Ascending aorta (tissue), 2 donors: ENCODE measurements around the gene KRT1. TPM values are rescaled to one million over a fixed set of nuclear protein-coding genes. Genes with fewer than 3 reads are reported as not detected.

Experiments
- DNase-seq, 2 donors: peaks; one replicate each; pipeline ENCODE4 v3.0.0-alpha.2; 2019; ENCODE audit warnings: low spot score in 2 of 2
- H3K27ac ChIP-seq, 2 donors: fragments of 200-600 bp; sonication (generic); one replicate each; pipeline ENCODE4 v1.5.1; 2016 to 2017; ENCODE audit warnings: mild to moderate bottlenecking in 1 of 2
- H3K27me3 ChIP-seq: fragments of 200-600 bp; sonication (generic); one replicate; pipeline ENCODE4 v1.5.1; 2017
- H3K36me3 ChIP-seq, 2 donors: fragments of 200-600 bp; sonication (generic); one replicate each; pipeline ENCODE4 v1.5.1; 2016
- H3K4me1 ChIP-seq, 2 donors: fragments of 200-600 bp; sonication (generic); one replicate each; pipeline ENCODE4 v1.5.1; 2016 to 2017; ENCODE audit warnings: mild to moderate bottlenecking in 1 of 2
- H3K4me3 ChIP-seq, 2 donors: fragments of 200-600 bp; sonication (generic); one replicate each; pipeline ENCODE4 v1.5.1; 2016 to 2017; ENCODE audit warnings: mild to moderate bottlenecking in 1 of 2
- H3K9me3 ChIP-seq, 2 donors: fragments of 200-600 bp; sonication (generic); one replicate each; pipeline ENCODE4 v1.5.1; 2016
- intact Hi-C: fragments of 100-400 bp; cut with DNase I; formaldehyde crosslinking; loops from one replicate; pipeline ENCODE4 v1.15.1; 2023
- total RNA-seq: library from RNA; depleted of rRNA; stranded (reverse); fragments of >200 nt; gene quantifications from one replicate; pipeline ENCODE4 v1.1.0, GENCODE V29; 2016
- TF ChIP-seq, protein P1 (sequence below), 3 experiments: fragments of 200-600 bp in 2 of 3; fragments of 450-650 bp in 1 of 3; sonication (generic) in 2 of 3; IDR thresholded peaks; one replicate each; pipeline ENCODE4 v1.5.1; 2016 to 2019; ENCODE audit warnings: antibody characterized with exemption in 3 of 3, mild to moderate bottlenecking in 1 of 3, moderate library complexity in 1 of 3

Gene KRT1
- total RNA-seq, 1 donor from 2014 or later = not detected

DNA sequence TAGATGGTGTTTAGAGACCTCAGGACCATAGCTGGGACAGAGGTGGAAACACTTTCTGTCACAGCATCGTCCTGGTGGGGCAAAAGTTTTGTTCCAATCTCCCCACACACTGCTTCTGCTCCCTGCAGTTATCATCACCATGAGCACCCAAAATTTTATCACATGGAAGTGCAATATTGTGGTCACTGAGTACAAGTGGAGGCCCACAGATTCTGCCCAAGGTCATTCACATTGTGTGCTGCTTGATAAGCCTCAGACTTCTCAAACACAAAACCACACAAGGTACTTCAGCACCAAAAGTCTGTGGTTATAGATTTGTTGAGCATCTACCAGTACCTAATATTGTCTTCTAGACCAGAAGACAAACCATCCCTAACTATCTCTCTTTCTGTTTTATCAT is 23.7 kb upstream of the KRT1 start:
- no peaks in the 10 kb centered on the region for H3K9me3 ChIP-seq
- H3K27ac ChIP-seq = no peak overlapping the region

DNA sequence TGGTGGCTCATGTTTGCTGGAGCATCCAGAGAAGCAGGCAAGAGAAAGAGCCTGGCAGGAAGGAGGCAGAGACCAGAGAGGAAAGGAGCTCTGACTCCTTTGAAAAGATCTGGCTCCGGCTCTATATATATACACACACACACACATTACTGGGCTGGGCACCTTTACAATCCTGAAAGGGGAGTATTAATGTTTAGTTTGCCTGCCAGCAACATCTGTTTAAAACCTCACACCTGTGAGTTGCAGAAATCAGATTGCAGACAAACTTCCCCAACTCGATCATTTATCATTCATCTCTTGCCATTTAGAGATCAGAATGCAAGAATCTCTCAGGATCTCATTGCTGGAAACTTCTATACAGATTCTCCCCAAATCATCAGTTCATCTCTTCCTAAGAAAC is 23.2 kb upstream of the KRT1 start, which contains the start of gene KRT77:
TSS of gene KRT77 (minus strand) at position 101 of the 400 bp plus-strand sequence. CDS start at position 11, 90 bp downstream.
- TF ChIP-seq, protein P1, sequence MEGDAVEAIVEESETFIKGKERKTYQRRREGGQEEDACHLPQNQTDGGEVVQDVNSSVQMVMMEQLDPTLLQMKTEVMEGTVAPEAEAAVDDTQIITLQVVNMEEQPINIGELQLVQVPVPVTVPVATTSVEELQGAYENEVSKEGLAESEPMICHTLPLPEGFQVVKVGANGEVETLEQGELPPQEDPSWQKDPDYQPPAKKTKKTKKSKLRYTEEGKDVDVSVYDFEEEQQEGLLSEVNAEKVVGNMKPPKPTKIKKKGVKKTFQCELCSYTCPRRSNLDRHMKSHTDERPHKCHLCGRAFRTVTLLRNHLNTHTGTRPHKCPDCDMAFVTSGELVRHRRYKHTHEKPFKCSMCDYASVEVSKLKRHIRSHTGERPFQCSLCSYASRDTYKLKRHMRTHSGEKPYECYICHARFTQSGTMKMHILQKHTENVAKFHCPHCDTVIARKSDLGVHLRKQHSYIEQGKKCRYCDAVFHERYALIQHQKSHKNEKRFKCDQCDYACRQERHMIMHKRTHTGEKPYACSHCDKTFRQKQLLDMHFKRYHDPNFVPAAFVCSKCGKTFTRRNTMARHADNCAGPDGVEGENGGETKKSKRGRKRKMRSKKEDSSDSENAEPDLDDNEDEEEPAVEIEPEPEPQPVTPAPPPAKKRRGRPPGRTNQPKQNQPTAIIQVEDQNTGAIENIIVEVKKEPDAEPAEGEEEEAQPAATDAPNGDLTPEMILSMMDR (IDR thresholded peaks at IDR 0.05) = no peak
- no peaks in the 10 kb centered on the region for H3K27me3 ChIP-seq
- H3K9me3 ChIP-seq = no peaks in the 10 kb centered on the region

More for the DNA sequence above, 23.7 kb upstream of the KRT1 start:
- intact Hi-C loops = no loop called here
- H3K4me3 ChIP-seq = no peak overlapping the region
- no peaks in the 10 kb centered on the region for H3K27me3 ChIP-seq
- no peaks in the 10 kb centered on the region for H3K36me3 ChIP-seq
- TF ChIP-seq, protein P1 (IDR thresholded peaks at IDR 0.05) = no peak
- no peaks in the 10 kb centered on the region for H3K4me1 ChIP-seq
- DNase-seq = no peak

DNA sequence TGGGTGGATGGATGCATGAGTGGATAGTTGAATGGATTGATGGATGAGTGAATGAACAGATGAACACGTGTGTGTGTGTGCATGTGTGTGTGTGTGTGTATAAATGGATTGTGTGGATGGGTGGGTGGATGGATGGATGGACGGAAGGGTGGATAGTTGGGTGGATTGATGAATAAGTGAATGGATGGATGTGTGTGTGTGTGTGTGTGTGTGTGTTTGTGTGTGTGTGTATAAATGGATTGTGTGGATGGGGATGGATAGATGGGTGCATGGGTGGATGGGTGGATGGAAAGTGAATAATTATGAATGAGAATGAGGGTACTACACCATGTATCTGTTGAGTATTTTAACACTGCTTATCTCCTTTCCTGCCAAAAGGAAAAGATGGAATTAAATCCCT is 22.1 kb upstream of the KRT1 start:
- Histone ChIP-seq H3K27ac (no peak overlapping the region), H3K36me3 (no peaks in the 10 kb centered on the region), H3K4me3 (no peak overlapping the region), H3K4me1 (no peaks in the 10 kb centered on the region), H3K9me3 (no peaks in the 10 kb centered on the region), H3K27me3 (no peaks in the 10 kb centered on the region)
- TF ChIP-seq, protein P1 (IDR thresholded peaks at IDR 0.05) = no peak
- no peak for DNase-seq
- intact Hi-C loops = no loop called here

More for the DNA sequence above, 23.2 kb upstream of the KRT1 start, which contains the start of gene KRT77:
- no peak for DNase-seq
- no peak within 1 kb of the TSS for H3K4me3 ChIP-seq
- no peak within 1 kb of the TSS for H3K27ac ChIP-seq
- H3K36me3 ChIP-seq = no peaks in the 10 kb centered on the region
- no peaks in the 10 kb centered on the region for H3K4me1 ChIP-seq
- intact Hi-C loops = no loop called here

DNA sequence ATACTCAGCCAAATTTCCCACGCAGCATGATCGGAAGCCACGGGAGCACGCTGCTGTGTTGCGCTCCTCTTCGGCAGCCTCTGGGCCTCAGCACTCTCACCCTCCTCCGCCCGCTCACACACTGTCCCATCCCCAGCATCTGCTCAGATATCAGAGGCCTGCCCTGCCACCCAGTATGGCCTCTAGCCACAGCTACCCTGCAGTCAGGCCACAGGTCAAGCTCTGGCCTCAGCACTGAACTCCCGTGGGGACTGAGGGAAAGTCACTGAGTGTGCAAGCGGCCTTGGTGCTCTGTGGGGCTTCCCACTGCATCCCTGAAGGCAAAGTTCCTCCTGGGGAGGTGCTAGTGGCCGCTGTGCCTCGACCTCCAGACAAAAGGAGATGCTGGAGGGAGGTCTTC is 21.1 kb upstream of the KRT1 start:
- H3K27ac ChIP-seq = no peak overlapping the region
- TF ChIP-seq, protein P1 (IDR thresholded peaks at IDR 0.05) = no peak
- no peaks in the 10 kb centered on the region for H3K36me3 ChIP-seq
- H3K4me3 ChIP-seq = no peak overlapping the region
- DNase-seq = no peak
- H3K9me3 ChIP-seq = no peaks in the 10 kb centered on the region
- H3K4me1 ChIP-seq = no peaks in the 10 kb centered on the region
- intact Hi-C loops = no loop called here
- no peaks in the 10 kb centered on the region for H3K27me3 ChIP-seq

DNA sequence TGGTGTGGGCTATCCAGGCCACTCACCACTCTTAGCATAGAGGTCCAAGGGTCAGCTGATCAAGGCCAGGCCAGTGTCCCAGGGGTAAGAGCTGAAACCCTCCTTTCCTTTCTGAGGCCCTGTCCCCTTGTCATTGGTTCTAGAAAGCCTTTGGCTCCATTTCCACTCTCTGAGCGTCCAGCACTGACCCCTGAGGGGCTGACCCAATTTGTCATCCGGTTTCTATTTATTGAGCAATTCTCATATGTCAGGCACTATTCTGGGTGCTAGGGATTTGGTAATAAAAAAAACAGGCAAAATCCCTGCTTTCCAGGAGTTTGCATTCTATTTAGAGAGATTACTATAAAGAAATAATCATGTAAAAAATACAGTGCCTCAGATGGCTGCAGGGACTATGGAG is 19.8 kb upstream of the KRT1 start:
- intact Hi-C loops = no loop called here
- no peaks in the 10 kb centered on the region for H3K27me3 ChIP-seq
- DNase-seq = no peak
- H3K27ac ChIP-seq = no peak overlapping the region
- no peaks in the 10 kb centered on the region for H3K4me1 ChIP-seq
- no peaks in the 10 kb centered on the region for H3K36me3 ChIP-seq
- no peak overlapping the region for H3K4me3 ChIP-seq
- H3K9me3 ChIP-seq = no peaks in the 10 kb centered on the region
- TF ChIP-seq, protein P1 (IDR thresholded peaks at IDR 0.05) = no peak

DNA sequence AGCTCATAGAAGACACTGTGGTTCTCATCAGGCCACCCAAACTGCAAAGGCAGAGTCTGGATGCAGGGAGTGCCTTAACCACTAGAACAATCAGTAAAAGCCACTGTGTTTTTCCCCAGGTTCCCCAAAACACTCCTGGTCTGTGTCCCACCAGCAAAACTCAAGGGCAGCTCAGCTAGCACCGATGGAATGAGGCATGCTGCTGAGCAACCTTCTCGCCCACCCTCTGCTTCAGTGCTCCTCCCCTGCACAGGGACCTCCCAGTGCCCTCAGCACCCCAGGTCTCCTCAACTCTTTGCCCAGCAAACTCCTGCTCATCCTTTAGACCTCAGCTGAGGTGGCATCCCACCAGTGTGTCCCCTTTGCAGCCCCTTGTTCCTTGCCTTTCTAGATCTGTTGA is 19.2 kb upstream of the KRT1 start:
- Histone ChIP-seq H3K27me3 (no peaks in the 10 kb centered on the region), H3K27ac (no peak overlapping the region), H3K36me3 (no peaks in the 10 kb centered on the region), H3K9me3 (no peaks in the 10 kb centered on the region), H3K4me1 (no peaks in the 10 kb centered on the region), H3K4me3 (no peak overlapping the region)
- TF ChIP-seq, protein P1 (IDR thresholded peaks at IDR 0.05) = no peak
- no peak for DNase-seq
- intact Hi-C loops = no loop called here
